A549 (cell line): Measurements from ENCODE around the gene SEMA4D. TPM values are rescaled to one million over a fixed set of nuclear protein-coding genes. Genes with fewer than 3 reads are reported as not detected.

Source experiments
- ATAC-seq, 2 experiments: fragments of 200-7000 bp in 1 of 2; fragments of >200 bp in 1 of 2; cut with Nextera tagmentation in 1 of 2; cut with Tn5 transposase in 1 of 2; 3 replicates each; pipeline versions ENCODE4 v1.8.0 to v1.9.1; 2018 to 2020; ENCODE audit warnings: mild to moderate bottlenecking in 1 of 2, moderate library complexity in 1 of 2
- CTCF ChIA-PET: fragments of 300-600 bp; sonication (Branson Sonifier 250); formaldehyde crosslinking; extraction: SDS; loops from one replicate; lab custom pipeline; 2021; ENCODE audit warnings: antibody characterized with exemption, inconsistent platforms; lab: Yijun Ruan, JAX
- POLR2A ChIA-PET: fragments of 350-600 bp; formaldehyde crosslinking; extraction: SDS; loops from one replicate; lab custom pipeline; 2021; ENCODE audit warnings: antibody characterized with exemption, inconsistent platforms; lab: Yijun Ruan, JAX
- DNase-seq, 2 experiments: peaks; one replicate each; pipeline versions ENCODE4 v3.0.0 to v3.0.0-alpha.2; 2011 to 2016; ENCODE audit warnings: low read depth in 1 of 2, low spot score in 1 of 2
- FAIRE-seq: peaks from 2 replicates; lab custom pipeline; 2011; peaks lifted over from hg19 to GRCh38; lab: Jason Lieb, UNC
- H3K27ac ChIP-seq, 2 experiments: fragments of >200 bp; sonication (Bioruptor Twin); formaldehyde crosslinking; 3 replicates each; pipeline ENCODE4 v1.5.1; 2016 to 2017
- H3K4me1 ChIP-seq: fragments of >200 bp; sonication (Bioruptor Twin); formaldehyde crosslinking; 3 replicates; pipeline ENCODE4 v1.6.1; 2016
- H3K4me2 ChIP-seq: fragments of >200 bp; sonication (Bioruptor Twin); formaldehyde crosslinking; 3 replicates; pipeline ENCODE4 v1.6.1; 2016
- H3K4me3 ChIP-seq: fragments of >200 bp; sonication (Bioruptor Twin); formaldehyde crosslinking; 3 replicates; pipeline ENCODE4 v1.5.1; 2016
- H3K9me3 ChIP-seq: fragments of >200 bp; sonication (Bioruptor Twin); formaldehyde crosslinking; 3 replicates; pipeline ENCODE4 v1.6.1; 2016
- ATOH8 ChIP-seq: fragments of 250-450 bp; sonication (Bioruptor Pico); IDR thresholded peaks from 2 replicates; pipeline ENCODE4 v1.5.0; 2020; ENCODE audit warnings: low read depth, mild to moderate bottlenecking, moderate library complexity
- BCL3 ChIP-seq: fragments of >200 bp; sonication (Bioruptor Twin); formaldehyde crosslinking; IDR thresholded peaks from 3 replicates; pipeline ENCODE4 v1.6.1; 2016
- CHD4 ChIP-seq: fragments of 200-600 bp; sonication (generic); IDR thresholded peaks from 2 replicates; pipeline ENCODE4 v1.6.1; 2016; ENCODE audit warnings: antibody characterized with exemption, mild to moderate bottlenecking, borderline replicate concordance
- EHMT2 ChIP-seq: fragments of 200-600 bp; sonication (generic); IDR thresholded peaks from 2 replicates; pipeline ENCODE4 v1.6.1; 2016; ENCODE audit warnings: antibody characterized with exemption, low read depth, mild to moderate bottlenecking, moderate library complexity
- ELK1 ChIP-seq: fragments of 150-350 bp; IDR thresholded peaks from 2 replicates; pipeline ENCODE4 v1.6.1; 2014; ENCODE audit warnings: low read depth, mild to moderate bottlenecking, low read length
- EP300 ChIP-seq, 2 experiments: fragments of >200 bp; sonication (Bioruptor Twin); formaldehyde crosslinking; IDR thresholded peaks; 2 replicates in 1 of 2; 3 replicates in 1 of 2; pipeline ENCODE4 v1.6.1; 2016 to 2017
- FOSL2 ChIP-seq, 2 experiments: fragments of 450-650 bp in 1 of 2; fragments of >200 bp in 1 of 2; sonication (Bioruptor Twin) in 1 of 2; formaldehyde crosslinking; IDR thresholded peaks; 2 replicates each; pipeline versions ENCODE4 v1.5.0 to v1.6.1; 2016 to 2020; ENCODE audit warnings: mild to moderate bottlenecking in 1 of 2, moderate library complexity in 1 of 2
- HDAC2 ChIP-seq: fragments of 200-600 bp; sonication (generic); IDR thresholded peaks from 2 replicates; pipeline ENCODE4 v1.6.1; 2016
- HEYL ChIP-seq: fragments of 250-450 bp; sonication (Bioruptor Pico); IDR thresholded peaks from 2 replicates; pipeline ENCODE4 v1.8.0; 2021; ENCODE audit warnings: mild to moderate bottlenecking, moderate library complexity
- HOXB13 ChIP-seq: fragments of 250-450 bp; sonication (Bioruptor Pico); IDR thresholded peaks from 2 replicates; pipeline ENCODE4 v1.5.0; 2020; ENCODE audit warnings: low read depth, mild to moderate bottlenecking, moderate library complexity
- JUNB ChIP-seq: fragments of >200 bp; sonication (Bioruptor Twin); formaldehyde crosslinking; IDR thresholded peaks from 2 replicates; pipeline ENCODE4 v1.6.1; 2016
- KDM1A ChIP-seq: fragments of 200-600 bp; sonication (generic); IDR thresholded peaks from 2 replicates; pipeline ENCODE4 v1.6.1; 2016; ENCODE audit warnings: low read depth, mild to moderate bottlenecking
- KDM5A ChIP-seq: fragments of 200-600 bp; sonication (generic); IDR thresholded peaks from 2 replicates; pipeline ENCODE4 v1.6.1; 2016; ENCODE audit warnings: antibody characterized with exemption, mild to moderate bottlenecking
- MYC ChIP-seq: IDR thresholded peaks from 2 replicates; pipeline ENCODE4 v1.6.1; 2012; ENCODE audit warnings: mild to moderate bottlenecking, inconsistent platforms, low read length, improper control_type of control experiment, borderline replicate concordance
- NFE2L2 ChIP-seq: fragments of 150-350 bp; conservative IDR thresholded peaks from 2 replicates; pipeline ENCODE4 v1.6.1; 2014; ENCODE audit warnings: low read length
- NPAS2 ChIP-seq: fragments of 250-450 bp; sonication (Bioruptor Pico); IDR thresholded peaks from 2 replicates; pipeline ENCODE4 v1.8.0; 2022; ENCODE audit warnings: mild to moderate bottlenecking, moderate library complexity, borderline replicate concordance
- NR3C1 ChIP-seq: fragments of >200 bp; sonication (Bioruptor Twin); formaldehyde crosslinking; IDR thresholded peaks from 3 replicates; pipeline ENCODE4 v1.6.1; 2017
- POLR2A ChIP-seq: IDR thresholded peaks from 2 replicates; pipeline ENCODE4 v1.6.1; 2012; ENCODE audit warnings: mild to moderate bottlenecking, low read length
- RFX5 ChIP-seq: fragments of 450-650 bp; IDR thresholded peaks from 2 replicates; pipeline ENCODE4 v1.7.1; 2014; ENCODE audit warnings: antibody characterized with exemption, mild to moderate bottlenecking, moderate library complexity
- SMC3 ChIP-seq: fragments of >200 bp; sonication (Bioruptor Twin); formaldehyde crosslinking; IDR thresholded peaks from 3 replicates; pipeline ENCODE4 v1.6.1; 2018; ENCODE audit warnings: inconsistent platforms
- SREBF2 ChIP-seq: fragments of 450-650 bp; IDR thresholded peaks from 2 replicates; pipeline ENCODE4 v1.6.1; 2014; ENCODE audit warnings: mild to moderate bottlenecking, moderate library complexity
- TFCP2L1 ChIP-seq: fragments of 250-450 bp; sonication (Bioruptor Pico); IDR thresholded peaks from 2 replicates; pipeline ENCODE4 v1.5.0; 2021; ENCODE audit warnings: mild to moderate bottlenecking
- TP53 ChIP-seq: fragments of 250-450 bp; sonication (Bioruptor Pico); IDR thresholded peaks from 2 replicates; pipeline ENCODE4 v1.5.0; 2021; ENCODE audit warnings: mild to moderate bottlenecking, moderate library complexity
- ZC3H11A ChIP-seq: fragments of 450-650 bp; IDR thresholded peaks from 2 replicates; pipeline ENCODE4 v1.6.1; 2014; ENCODE audit warnings: antibody characterized with exemption, mild to moderate bottlenecking
- ZNF302 ChIP-seq: fragments of 250-450 bp; sonication (Bioruptor Pico); IDR thresholded peaks from 2 replicates; pipeline ENCODE4 v1.9.0; 2021; ENCODE audit warnings: inconsistent platforms, mild to moderate bottlenecking, moderate library complexity
- ZSCAN20 ChIP-seq: fragments of 250-450 bp; sonication (Bioruptor Pico); IDR thresholded peaks from 2 replicates; pipeline ENCODE4 v1.8.0; 2022; ENCODE audit warnings: mild to moderate bottlenecking, moderate library complexity
- WGBS: methylation state at CpG from one replicate; pipeline ENCODE4 v1.1.6; 2017; ENCODE audit errors: missing lambda C conversion rate; 5-methylcytosine and 5-hydroxymethylcytosine counted together
- polyA plus RNA-seq, 4 experiments: library from polyadenylated mRNA; depleted of rRNA in 3 of 4; stranded (reverse); fragments of >200 nt; fragmentation: RNase III in 1 of 4; extraction: RNeasy Plus Mini Kit Qiagen cat#74134 plus additional on column Dnase treatment in 1 of 4; gene quantifications; 2 replicates in 3 of 4; 3 replicates in 1 of 4; pipeline ENCODE4 v1.2.3, GENCODE V29; 2011 to 2017

The SEMA4D gene
- polyA plus RNA-seq, 2 of the 4 experiments (the other 2 are of a cell fraction), result 5.3 to 7.2 TPM

GRCh38 chr9:89436963-89437625 is 60.8 kb downstream of the SEMA4D start:
- no peak overlapping the region for H3K4me3 ChIP-seq
- POLR2A ChIA-PET, result no interaction called here
- peaks cover 9% of the 10 kb centered on the region; the same call in 2 of the 3 replicates for H3K4me1 ChIP-seq
- no peak overlapping the region for H3K27ac ChIP-seq
- WGBS, result 85% methylated on average over 10 of the region's 17 CpGs
- FAIRE-seq (no peak), DNase-seq (no peak), ATAC-seq (no peak)
- H3K4me2 ChIP-seq, result no peak overlapping the region
- TF ChIP-seq ELK1, result no peak
- no peak for TF ChIP-seq MYC
- TF ChIP-seq TFCP2L1 (CRISPR knock-in tag), result no peak
- no peak for TF ChIP-seq FOSL2 (IDR thresholded peaks at IDR 0.05)
- no peak for TF ChIP-seq FOSL2 (CRISPR knock-in tag; IDR thresholded peaks at IDR 0.05)
- TF ChIP-seq CHD4, result no peak
- no peak for TF ChIP-seq KDM1A
- TF ChIP-seq ZNF302, result no peak
- no peak for TF ChIP-seq ZC3H11A
- no peak for TF ChIP-seq BCL3
- no peak for TF ChIP-seq HEYL (CRISPR knock-in tag)
- TF ChIP-seq ZSCAN20 (CRISPR knock-in tag), result no peak
- no peak for TF ChIP-seq HDAC2
- no peak for TF ChIP-seq RFX5
- TF ChIP-seq SMC3, result no peak
- no peak for TF ChIP-seq NFE2L2
- TF ChIP-seq NPAS2 (CRISPR knock-in tag), result no peak
- CTCF ChIA-PET, result interaction anchor here (1.6 to 2.0 kb wide), 2 partner anchors 11 to 112 kb away, joined by 4 read pairs; no protein-coding TSS in a partner anchor
- no peaks in the 10 kb centered on the region for H3K9me3 ChIP-seq

GRCh38 chr9:89436326-89436725 is 61.6 kb downstream of the SEMA4D start:
- POLR2A ChIA-PET, result no interaction called here

More at GRCh38 chr9:89436326-89436725, 61.6 kb downstream of the SEMA4D start:
- FAIRE-seq (no peak), DNase-seq (no peak), ATAC-seq (no peak)
- TF ChIP-seq ZNF302, result no peak
- no peak for TF ChIP-seq EHMT2
- no peak for TF ChIP-seq HEYL (CRISPR knock-in tag)
- no peak for TF ChIP-seq POLR2A
- no peak for TF ChIP-seq SREBF2
- TF ChIP-seq ATOH8 (CRISPR knock-in tag), result no peak
- TF ChIP-seq NR3C1, result no peak
- TF ChIP-seq SMC3, result no peak
- no peak for TF ChIP-seq JUNB
- TF ChIP-seq TP53, result no peak
- TF ChIP-seq HOXB13, result no peak
- no peak for TF ChIP-seq ZSCAN20 (CRISPR knock-in tag)
- no peak for TF ChIP-seq KDM5A
- TF ChIP-seq EP300 (IDR thresholded peaks at IDR 0.05), result no peak
- no peak for TF ChIP-seq HDAC2
- WGBS, result 97% methylated on average over 13 of the region's 13 CpGs
- Histone ChIP-seq H3K9me3 (no peaks in the 10 kb centered on the region), H3K27ac (no peak overlapping the region), H3K4me1 (peaks cover 9% of the 10 kb centered on the region; the same call in 2 of the 3 replicates), H3K4me3 (no peak overlapping the region), H3K4me2 (no peak overlapping the region)
- CTCF ChIA-PET, result interaction anchor here (1.6 to 2.0 kb wide), 2 partner anchors 10 to 113 kb away, joined by 4 read pairs; no protein-coding TSS in a partner anchor
